AG04450 (cell line): ENCODE results near the gene POLE. TPM values are rescaled to one million over a fixed set of nuclear protein-coding genes. Genes with fewer than 3 reads are reported as not detected.

Experiments used
- CTCF ChIA-PET: fragments of 300-600, 350-600 bp; formaldehyde crosslinking; extraction: SDS; loops from one replicate; lab custom pipeline; 2022; ENCODE audit warnings: antibody characterized with exemption, inconsistent platforms; lab: Charles Lee
- POLR2A ChIA-PET: fragments of 350-600 bp; formaldehyde crosslinking; extraction: SDS; loops from one replicate; lab custom pipeline; 2021; ENCODE audit warnings: antibody characterized with exemption, inconsistent platforms; lab: Yijun Ruan, JAX
- DNase-seq: peaks from one replicate; pipeline ENCODE4 v3.0.0-alpha.2; 2011; ENCODE audit warnings: low read depth, low spot score
- H3K27ac ChIP-seq: one replicate; pipeline ENCODE4 v1.5.1; 2012; ENCODE audit warnings: low read depth, low read length, control low read depth
- H3K27me3 ChIP-seq: one replicate; pipeline ENCODE4 v1.6.0; 2012; ENCODE audit warnings: low read length; ENCODE audit not compliant: control insufficient read depth, insufficient read depth
- H3K4me3 ChIP-seq: 2 replicates; pipeline ENCODE4 v1.5.1; 2011; ENCODE audit warnings: mild to moderate bottlenecking, low read depth, low read length, control low read depth
- H3K9me3 ChIP-seq: 2 replicates; pipeline ENCODE4 v1.5.1; 2012; ENCODE audit warnings: low read length; ENCODE audit not compliant: control insufficient read depth, insufficient read depth
- CTCF ChIP-seq: IDR thresholded peaks from 2 replicates; pipeline ENCODE4 v1.5.1; 2011; ENCODE audit warnings: low read depth, low read length, control low read depth, inconsistent platforms
- polyA plus RNA-seq: library from polyadenylated mRNA; depleted of rRNA; stranded (reverse); fragments of >200 nt; gene quantifications from 2 replicates; pipeline ENCODE4 v1.2.3, GENCODE V29; 2011

The POLE gene
- polyA plus RNA-seq, 1 experiment = 4.1 TPM

- no peaks in the 10 kb centered on the region for H3K27me3 ChIP-seq
- H3K4me3 ChIP-seq = no peak overlapping the region
- ChIA-PET POLR2A (no interaction called here), CTCF (no interaction called here)
- no peak for DNase-seq
- H3K9me3 ChIP-seq = peaks cover 4% of the 10 kb centered on the region; the same call in 1 of the 2 replicates
- no peak overlapping the region for H3K27ac ChIP-seq
- no peak for TF ChIP-seq CTCF
Observed at GRCh38 chr12:132713123-132713522, 26.0 kb upstream of the POLE start.

DNA sequence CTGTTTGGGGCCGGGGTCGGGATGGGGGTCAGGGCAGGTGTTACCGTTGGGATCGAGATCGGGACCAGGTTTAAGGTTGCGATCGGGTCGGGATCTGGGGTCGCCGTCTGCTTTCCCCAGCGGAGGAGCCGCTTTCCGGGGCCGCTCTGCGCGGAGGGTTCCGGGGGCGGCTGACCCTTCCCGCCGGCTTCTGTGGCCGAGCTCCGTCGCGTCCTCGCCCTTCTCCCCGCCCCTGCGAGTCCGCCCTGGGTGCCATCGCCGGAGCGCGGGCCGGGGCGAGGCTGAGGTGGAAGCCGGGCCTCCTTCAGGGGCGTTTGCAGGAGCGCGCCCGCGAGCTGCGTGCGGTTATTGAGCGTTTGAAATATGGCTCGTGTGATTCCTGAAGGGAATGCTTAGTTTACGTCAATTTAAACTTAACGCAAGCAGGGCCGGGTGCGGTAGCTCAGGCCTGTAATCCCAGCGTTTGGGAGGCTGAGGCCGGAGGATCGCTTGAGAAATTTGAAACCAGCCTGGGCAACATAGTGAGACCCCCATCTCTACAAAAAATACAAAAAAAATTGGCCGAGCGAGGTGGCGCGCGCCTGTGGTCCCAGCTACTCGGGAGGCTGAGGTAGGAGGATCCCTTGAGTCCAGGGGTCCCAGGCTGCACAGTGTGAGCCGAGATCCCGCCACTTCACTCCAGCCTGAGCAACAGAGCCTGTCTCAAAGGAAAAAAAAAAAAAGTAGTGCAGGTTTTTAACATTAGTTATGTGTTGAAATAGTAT lies 24.1 kb upstream of the POLE start:
- no peak for DNase-seq
- TF ChIP-seq CTCF = no peak
- H3K27ac ChIP-seq = no peak overlapping the region
- H3K9me3 ChIP-seq = no peaks in the 10 kb centered on the region; the same call in 1 of the 2 replicates
- ChIA-PET POLR2A (interaction anchor here (1.0 kb wide), 1 partner anchor 26 kb away, joined by 4 read pairs; no protein-coding TSS in a partner anchor), CTCF (no interaction called here)
- H3K27me3 ChIP-seq = no peaks in the 10 kb centered on the region
- peak overlapping the region; percentile 82 for H3K4me3 ChIP-seq

- POLR2A ChIA-PET = interaction anchor here (0.6 to 1.0 kb wide), 2 partner anchors 27 to 110 kb away, joined by 4 read pairs; no protein-coding TSS in a partner anchor
- Histone ChIP-seq H3K27ac (peak within 1 kb of the TSS; percentile 21), H3K4me3 (peak within 1 kb of the TSS; percentile 82), H3K27me3 (no peaks in the 10 kb centered on the region), H3K9me3 (no peaks in the 10 kb centered on the region; the same call in 1 of the 2 replicates)
- DNase-seq = peak; percentile 16
- TF ChIP-seq CTCF = no peak
- CTCF ChIA-PET = no interaction called here
Observed at GRCh38 chr12:132710405-132711079, 23.4 kb upstream of the POLE start, which contains the start of gene PGAM5. PGAM5 (plus strand) TSS chr12:132710842; CDS start chr12:132710877, 35 bp downstream.

- ChIA-PET CTCF (no interaction called here), POLR2A (interaction anchor here (0.6 kb wide), 1 partner anchor 111 kb away, joined by 4 read pairs; no protein-coding TSS in a partner anchor)
- H3K27me3 ChIP-seq = no peaks in the 10 kb centered on the region
- TF ChIP-seq CTCF = no peak
- H3K27ac ChIP-seq = peak overlapping the region; percentile 21
- no peak for DNase-seq
- H3K4me3 ChIP-seq = peak overlapping the region; percentile 82
- no peaks in the 10 kb centered on the region; the same call in 1 of the 2 replicates for H3K9me3 ChIP-seq
Observed at GRCh38 chr12:132710043-132710404, 22.9 kb upstream of the POLE start.

GRCh38 chr12:132708150-132708549 lies 21.0 kb upstream of the POLE start:
- no peak for TF ChIP-seq CTCF
- H3K4me3 ChIP-seq = no peak overlapping the region
- no peaks in the 10 kb centered on the region for H3K27me3 ChIP-seq
- POLR2A ChIA-PET = no interaction called here
- no peak overlapping the region for H3K27ac ChIP-seq
- CTCF ChIA-PET = no interaction called here
- H3K9me3 ChIP-seq = no peaks in the 10 kb centered on the region; the same call in 1 of the 2 replicates
- DNase-seq = no peak
